ENCODE measurements around the gene PPP3R1.

Gene PPP3R1

GRCh38 chr2:68256093-68256450, 3.7 kb upstream of the PPP3R1 start:
- DNase-seq, result no peak

GRCh38 chr2:68253219-68254068, 1.1 kb upstream of the PPP3R1 start:
- DNase-seq, result no peak

GRCh38 chr2:68251855-68252399, 405 bp downstream of the PPP3R1 start:
- peak; percentile 33 for DNase-seq

- peak; percentile 86 for DNase-seq
Observed at GRCh38 chr2:68251187-68251854, 1.0 kb downstream of the PPP3R1 start.

GRCh38 chr2:68250652-68251186, 1.6 kb downstream of the PPP3R1 start:
- no peak for DNase-seq

DNA sequence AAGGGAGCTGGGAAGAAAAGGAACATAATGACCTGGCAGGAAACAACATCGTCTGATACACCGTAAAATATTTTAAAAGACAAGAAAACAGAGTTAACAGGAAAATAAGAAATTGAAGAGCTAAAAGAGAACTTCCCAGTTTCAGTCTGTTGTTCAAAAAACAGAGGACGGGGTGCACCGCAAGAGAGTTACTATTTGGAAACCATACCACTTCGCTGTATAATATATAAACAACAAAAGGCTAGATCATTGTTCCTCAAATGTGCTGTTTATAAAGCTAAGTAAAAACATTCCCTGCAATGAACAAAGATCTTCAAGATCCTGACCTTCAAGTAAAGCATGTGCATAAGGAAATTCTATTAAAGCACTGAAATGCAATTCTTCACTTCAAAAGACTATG, 2.1 kb downstream of the PPP3R1 start:
- no peak for DNase-seq

DNA sequence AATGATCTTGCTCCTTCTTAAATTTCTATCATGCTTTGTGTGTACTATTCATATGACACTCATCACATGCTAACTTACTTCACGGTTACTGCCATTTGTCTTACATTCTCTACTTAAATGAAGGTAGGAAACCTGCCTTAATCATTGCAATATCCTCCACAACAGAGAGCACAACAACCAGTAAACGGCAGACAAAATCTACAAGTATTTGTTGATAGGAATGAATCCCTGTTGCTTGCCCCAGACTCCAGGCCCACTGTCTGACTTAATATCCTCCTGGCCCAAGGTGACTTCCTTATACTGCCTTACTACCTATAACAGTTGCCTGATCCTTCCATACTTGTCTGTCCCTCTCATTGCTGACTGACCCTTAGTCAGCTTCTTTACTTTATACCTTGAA, 3.5 kb downstream of the PPP3R1 start:
- no peak for DNase-seq

- no peak for DNase-seq
Observed at GRCh38 chr2:68248361-68248760, 4.0 kb downstream of the PPP3R1 start.

- DNase-seq, result no peak
Observed at GRCh38 chr2:68246396-68246795, 5.9 kb downstream of the PPP3R1 start.

- DNase-seq, result no peak
Observed at GRCh38 chr2:68245672-68246071, 6.7 kb downstream of the PPP3R1 start.

DNA sequence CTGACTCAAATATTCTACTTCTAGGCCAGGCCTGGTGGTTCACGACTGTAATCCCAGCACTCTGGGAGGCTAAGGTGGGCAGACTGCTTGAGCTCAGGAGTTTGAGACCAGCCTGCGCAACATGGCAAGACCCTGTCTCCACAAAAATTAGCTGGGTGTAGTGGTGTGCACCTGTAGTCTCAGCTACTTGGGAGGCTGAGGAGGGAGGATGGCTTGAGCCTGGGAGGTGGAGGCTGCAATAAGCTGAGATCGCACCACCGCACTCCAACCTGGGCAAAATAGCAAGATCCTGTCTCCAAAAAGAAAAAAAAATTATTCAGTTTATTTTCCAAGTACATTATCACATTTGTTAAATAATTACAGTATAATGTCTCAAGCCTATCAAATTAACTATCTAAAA, 7.3 kb downstream of the PPP3R1 start:
- DNase-seq, result no peak

DNA sequence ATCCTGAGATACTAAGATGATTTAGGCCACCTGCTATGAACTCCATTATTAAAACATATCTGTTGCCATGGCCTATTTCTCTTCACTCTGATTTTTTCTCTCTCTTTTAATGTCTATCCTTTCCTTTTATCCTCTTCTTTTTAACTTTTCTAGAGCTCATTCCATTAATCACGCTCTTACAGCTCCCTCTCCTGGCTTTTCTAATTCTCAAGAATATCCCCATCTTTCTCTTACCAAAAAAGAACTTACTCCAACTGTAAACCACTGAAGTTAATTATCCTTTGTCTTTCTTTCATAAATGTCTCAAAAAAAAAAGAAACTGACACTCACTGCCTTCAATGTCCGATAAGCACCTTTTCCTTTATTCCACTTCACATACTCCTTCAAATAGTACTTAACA, 7.9 kb downstream of the PPP3R1 start:
- DNase-seq, result no peak

DNA sequence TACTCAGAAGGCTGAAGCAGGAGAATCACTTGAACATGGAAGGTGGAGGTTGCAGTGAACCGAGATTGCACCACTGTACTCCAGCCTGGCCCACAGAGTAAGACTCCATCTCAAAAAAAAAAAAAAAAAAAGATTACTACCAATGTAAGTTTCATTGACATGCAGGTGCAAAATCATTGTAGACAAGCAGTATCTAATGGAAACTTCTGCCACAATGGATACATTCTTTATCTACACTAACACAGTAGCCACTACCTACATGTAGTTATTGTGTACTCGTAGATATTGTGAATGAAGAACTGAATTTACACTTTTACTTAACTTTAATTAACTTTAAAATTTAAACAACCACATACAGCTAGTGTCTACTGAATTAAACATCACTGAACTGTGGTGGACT, 10.6 kb downstream of the PPP3R1 start:
- DNase-seq, result no peak

- no peak for DNase-seq
Observed at GRCh38 chr2:68240446-68240845, 11.9 kb downstream of the PPP3R1 start.

DNA sequence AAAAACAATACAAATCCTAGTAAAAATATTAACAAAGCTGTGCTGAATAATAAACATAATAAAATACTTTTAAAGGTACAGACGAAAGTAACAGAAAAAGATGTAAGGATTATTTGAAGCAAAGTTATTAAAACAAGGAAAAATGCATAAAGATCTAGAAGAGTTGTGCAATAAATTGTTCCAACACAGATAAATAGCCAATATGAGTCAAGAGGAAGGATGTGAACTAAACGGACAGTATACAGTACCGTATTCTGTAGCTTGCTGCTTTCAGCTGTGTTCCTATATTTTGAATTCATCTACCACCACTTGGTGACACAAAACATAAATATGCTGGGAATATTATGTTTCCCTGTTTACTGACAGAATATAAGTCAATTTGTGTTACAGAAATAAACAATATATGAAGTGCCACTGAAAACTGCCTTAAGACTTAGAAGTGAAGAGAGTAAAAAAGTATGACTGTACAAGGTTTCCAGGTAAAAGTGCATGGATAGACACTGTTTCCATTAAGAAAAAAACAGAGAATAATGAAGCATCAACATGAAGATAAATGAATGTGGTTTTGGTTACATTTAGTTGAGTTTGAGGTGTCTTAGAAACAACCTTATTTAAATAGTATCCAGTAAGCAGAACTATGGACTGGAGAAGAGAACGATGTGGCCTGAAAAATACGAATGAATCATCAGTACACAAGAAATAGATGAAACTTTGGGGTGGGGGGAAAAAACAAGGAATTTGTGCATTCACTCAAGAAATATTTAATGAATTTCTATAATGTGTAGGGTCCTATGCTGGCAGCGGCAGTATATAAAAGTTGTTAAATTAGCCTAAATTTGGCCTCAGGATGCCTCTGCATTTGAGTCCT, 13.1 kb downstream of the PPP3R1 start:
- DNase-seq, result no peak

DNA sequence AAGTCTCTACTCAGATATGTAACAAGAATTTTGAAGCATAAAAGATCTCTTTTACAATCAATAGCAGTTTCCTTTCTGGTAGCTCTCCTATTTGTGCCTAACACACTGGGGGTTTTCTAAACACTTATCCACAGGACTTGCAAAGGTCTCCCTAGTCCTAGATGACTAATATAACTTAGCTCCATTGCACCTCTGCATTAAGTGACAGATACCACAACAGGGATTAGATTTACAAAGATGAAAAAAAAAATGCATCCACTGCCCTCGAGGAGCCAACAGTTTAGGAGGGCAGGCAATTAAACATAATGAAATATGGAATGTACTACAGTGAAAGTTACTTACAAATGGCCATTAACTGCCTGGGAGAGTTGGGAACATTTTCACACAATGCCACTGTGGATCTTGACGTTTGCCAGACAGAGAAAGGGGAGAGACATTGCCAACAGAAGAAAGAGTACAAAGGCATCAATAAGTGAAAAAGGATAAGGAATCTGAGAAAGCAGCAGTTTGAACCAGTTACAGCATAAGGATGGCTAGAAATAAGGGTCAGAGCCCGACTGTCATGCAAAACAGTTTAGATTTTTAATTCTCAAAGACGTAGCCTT, 14.3 kb downstream of the PPP3R1 start:
- no peak for DNase-seq

GRCh38 chr2:68237404-68237803, 14.9 kb downstream of the PPP3R1 start:
- DNase-seq, result no peak

- DNase-seq, result no peak
Observed at GRCh38 chr2:68236876-68237275, 15.5 kb downstream of the PPP3R1 start.

- no peak for DNase-seq
Observed at GRCh38 chr2:68236103-68236734, 16.1 kb downstream of the PPP3R1 start.

DNA sequence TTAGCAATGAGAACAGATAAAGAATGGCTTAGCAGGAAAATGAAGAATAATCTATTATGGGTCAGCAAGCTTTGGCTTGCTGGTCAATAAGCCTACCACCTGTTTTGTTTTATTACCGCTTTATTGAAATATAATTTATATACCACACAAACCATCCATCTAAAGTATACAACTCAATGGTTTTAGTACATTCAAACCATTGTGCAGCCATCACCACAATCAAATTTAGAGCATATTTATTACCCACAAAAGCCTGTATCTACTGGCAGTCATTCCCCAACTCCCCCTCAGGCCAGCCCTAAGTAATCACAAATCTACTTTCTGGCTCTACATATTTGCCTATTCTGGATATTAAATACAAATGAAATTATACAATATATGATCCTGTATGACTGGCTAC, 17.2 kb downstream of the PPP3R1 start:
- DNase-seq, result no peak

- no peak for DNase-seq
Observed at GRCh38 chr2:68234405-68234804, 17.9 kb downstream of the PPP3R1 start.

DNA sequence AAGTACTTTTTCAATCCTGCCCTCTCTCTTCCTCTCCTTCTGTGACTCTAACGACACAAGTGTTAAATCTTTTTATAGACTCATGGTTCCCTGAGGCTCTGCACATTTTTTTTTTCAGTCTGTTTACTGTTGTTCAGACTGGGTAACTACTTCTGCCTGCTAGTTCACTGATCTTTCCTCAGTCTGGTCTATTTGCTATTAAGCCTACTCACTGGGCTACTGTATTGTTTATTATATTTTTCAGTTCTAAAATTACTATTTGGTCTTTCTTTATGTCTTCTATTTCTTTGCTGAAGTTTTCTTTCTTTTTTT, 21.3 kb downstream of the PPP3R1 start:
- no peak for DNase-seq
